ENCODE results near the gene AADACL3.

The AADACL3 gene

DNA sequence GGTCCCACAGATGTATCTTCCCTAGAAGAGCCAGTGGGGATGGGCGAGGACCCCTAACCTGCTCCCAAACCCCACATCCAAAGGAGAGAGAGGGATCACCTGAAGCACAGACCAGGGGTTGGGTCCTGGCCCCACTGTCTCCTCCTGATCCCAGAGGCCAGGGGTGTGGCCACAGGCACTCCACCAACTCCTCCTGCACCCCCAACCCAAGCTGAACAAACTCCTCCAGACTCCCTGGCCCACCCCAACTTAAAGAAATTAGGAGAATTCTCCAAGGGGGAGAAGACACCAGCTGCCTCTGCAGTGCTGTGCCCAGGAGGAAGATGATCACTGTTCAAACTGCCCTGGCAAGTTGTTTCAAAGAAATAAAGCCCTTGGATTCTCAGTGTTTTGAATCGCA, 53.1 kb downstream of the AADACL3 start:
- no peak for DNase-seq (ENCODE audit: low read depth in 2 of 2)

DNA sequence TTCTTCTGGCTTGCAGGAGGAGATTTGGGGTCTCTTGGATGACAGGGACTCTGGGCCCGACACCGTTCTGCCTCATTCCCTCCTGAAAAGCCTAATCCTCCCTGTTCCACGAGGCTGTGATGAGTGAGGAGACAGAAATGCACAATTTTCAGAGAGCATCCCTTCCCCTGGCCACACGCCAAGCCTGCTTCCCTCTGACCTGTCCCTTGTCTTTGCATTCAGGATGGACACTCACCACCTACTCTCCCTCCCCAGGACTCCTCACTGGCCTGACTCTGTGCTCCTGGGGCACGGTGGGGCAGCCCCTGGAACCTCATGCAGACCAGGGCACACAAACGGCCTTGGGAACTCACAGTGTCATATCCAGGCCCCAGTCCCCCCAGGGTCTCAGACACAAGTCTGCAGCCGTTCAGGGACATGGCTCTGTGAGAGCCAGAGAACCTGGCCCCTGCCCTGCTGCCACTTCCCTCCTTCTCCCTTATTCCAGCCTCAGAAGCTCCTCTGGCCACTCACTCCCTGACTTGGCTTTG, 54.1 kb downstream of the AADACL3 start:
- DNase-seq (ENCODE audit: low read depth in 2 of 2) = no peak

DNA sequence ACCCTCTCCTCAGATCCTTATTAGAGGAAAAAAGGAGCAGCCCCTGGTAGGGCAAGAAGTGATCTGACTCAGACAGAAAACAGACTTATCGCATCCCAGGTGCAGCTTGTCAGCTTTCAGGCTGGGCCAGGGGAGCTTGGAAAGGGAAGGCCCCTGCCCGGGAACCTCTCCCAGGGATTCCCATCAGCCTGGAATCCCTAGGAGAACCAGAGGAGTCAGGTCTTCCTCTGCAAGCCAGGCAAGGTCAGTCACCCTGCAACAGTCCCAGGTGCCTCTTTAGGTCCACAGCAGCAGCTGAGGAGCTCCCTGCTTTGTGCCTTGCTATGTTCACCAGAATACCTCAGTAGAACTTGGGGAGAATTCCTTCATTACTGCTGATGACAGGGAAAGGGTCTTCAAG, 54.7 kb downstream of the AADACL3 start:
- DNase-seq (ENCODE audit: low read depth in 2 of 2) = no peak

- no peak for DNase-seq (ENCODE audit: low read depth in 2 of 2)
Observed at GRCh38 chr1:12771186-12771585, 55.3 kb downstream of the AADACL3 start.

DNA sequence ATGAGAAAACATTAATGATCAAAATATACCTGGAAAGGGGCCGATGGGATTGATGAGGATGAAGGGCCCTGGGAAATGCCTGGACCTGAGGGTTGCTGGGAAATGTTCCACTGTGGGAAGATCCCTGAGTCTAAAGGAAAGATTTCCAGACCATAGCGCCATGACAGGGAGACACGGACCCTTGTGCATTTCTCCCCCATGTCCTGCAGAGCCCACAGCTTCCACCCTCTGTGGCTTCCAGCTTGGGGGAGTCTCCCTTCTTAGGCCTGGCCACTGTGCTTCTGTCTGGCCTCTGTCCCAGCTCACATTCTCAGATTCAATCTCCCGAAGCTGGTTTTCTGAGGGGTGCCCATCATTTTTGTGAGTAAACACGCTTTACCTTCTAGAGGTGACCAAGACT, 56.6 kb downstream of the AADACL3 start:
- no peak for DNase-seq (ENCODE audit: low read depth in 2 of 2)

- DNase-seq (ENCODE audit: low read depth in 2 of 2) = no peak
Observed at GRCh38 chr1:12773438-12773837, 57.5 kb downstream of the AADACL3 start, which contains the start of gene PRAMEF12. Gene PRAMEF12 (plus strand): TSS chr1:12773738. CDS start chr1:12774868, 1,130 bp downstream.

- no peak for DNase-seq (ENCODE audit: low read depth in 2 of 2)
Observed at GRCh38 chr1:12774801-12775345, 59.0 kb downstream of the AADACL3 start.

DNA sequence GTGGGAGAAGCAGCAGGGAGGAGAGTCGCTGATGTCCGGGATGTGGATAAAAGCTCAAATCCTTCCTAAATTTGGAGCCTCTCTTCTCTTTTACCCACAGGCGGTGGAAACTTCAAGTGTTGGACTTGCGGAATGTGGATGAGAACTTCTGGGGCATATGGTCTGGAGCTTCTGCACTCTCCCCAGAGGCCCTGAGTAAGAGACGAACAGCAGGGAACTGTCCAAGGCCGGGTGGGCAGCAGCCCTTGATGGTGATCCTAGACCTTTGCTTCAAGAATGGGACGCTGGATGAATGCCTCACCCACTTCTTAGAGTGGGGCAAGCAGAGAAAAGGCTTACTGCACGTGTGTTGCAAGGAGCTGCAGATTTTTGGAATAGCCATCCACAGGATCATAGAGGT, 59.5 kb downstream of the AADACL3 start:
- DNase-seq (ENCODE audit: low read depth in 2 of 2) = no peak

DNA sequence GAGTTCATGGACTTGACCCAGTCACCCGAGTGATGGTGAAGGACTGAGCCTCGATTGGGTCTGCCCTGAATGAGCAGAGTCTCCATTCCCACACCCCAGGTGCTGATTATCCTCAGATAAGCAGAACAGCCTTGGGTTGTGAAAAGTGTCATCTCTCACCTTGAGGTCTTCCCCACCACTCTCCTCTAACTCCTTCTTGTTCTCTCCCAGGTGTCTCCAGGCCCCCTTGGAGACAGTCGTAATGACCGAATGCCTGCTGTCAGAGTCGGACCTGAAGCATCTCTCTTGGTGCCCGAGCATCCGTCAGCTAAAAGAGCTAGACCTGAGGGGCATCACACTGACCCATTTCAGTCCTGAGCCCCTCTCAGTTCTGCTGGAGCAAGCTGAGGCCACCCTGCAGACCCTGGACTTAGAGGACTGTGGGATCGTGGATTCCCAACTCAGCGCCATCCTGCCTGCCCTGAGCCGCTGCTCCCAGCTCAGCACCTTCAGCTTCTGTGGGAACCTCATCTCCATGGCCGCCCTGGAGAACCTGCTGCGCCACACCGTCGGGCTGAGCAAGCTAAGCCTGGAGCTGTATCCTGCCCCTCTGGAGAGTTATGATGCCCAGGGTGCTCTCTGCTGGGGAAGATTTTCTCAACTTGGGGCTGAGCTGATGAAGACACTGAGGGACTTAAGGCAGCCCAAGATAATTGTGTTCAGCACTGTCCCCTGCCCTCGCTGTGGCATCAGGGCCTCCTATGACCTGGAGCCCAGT, 61.1 kb downstream of the AADACL3 start:
- DNase-seq (ENCODE audit: low read depth in 2 of 2) = no peak

All from activated CD8-positive, alpha-beta memory T cell treated with anti-CD3 and anti-CD28 coated beads for 4 hours (primary cell).